Colonic mucosa (tissue), 4 donors: Measurements from ENCODE around the gene CYP2W1. TPM values are rescaled to one million over a fixed set of nuclear protein-coding genes. Genes with fewer than 3 reads are reported as not detected.

ENCODE experiments used
- DNase-seq: peaks from one replicate; pipeline ENCODE4 v3.0.0-alpha.2; 2020
- H3K27ac ChIP-seq: fragments of 200-600 bp; one replicate; pipeline ENCODE4 v1.8.0; 2021
- H3K27me3 ChIP-seq: fragments of 200-600 bp; one replicate; pipeline ENCODE4 v1.8.0; 2021
- H3K36me3 ChIP-seq: fragments of 200-600 bp; one replicate; pipeline ENCODE4 v1.8.0; 2021
- H3K4me1 ChIP-seq: fragments of 200-600 bp; one replicate; pipeline ENCODE4 v1.8.0; 2021; ENCODE audit warnings: mild to moderate bottlenecking
- H3K4me3 ChIP-seq: fragments of 200-600 bp; one replicate; pipeline ENCODE4 v1.8.0; 2021
- H3K9ac ChIP-seq, 2 donors: one replicate each; pipeline ENCODE4 v1.7.0; 2013; ENCODE audit warnings: control low read depth in 2 of 2, low read depth in 2 of 2, low read length in 2 of 2
- H3K9me3 ChIP-seq: fragments of 200-600 bp; one replicate; pipeline ENCODE4 v1.8.0; 2021
- intact Hi-C: fragments of 100-400 bp; cut with DNase I; formaldehyde crosslinking; loops from one replicate; pipeline ENCODE4 v1.14.1; 2022
- total RNA-seq, 2 donors: library from RNA; stranded (reverse); fragmentation: NEBNext Ultra II Directional in 1 of 2; extraction: Animal tissue kit (Norgen Biotek cat#: 25700) in 1 of 2; gene quantifications; one replicate each; pipeline ENCODE4 v1.2.1, GENCODE V29; 2021
- TF ChIP-seq, protein P1 (sequence below): fragments of 200-600 bp; IDR thresholded peaks from one replicate; pipeline ENCODE4 v1.8.0; 2022; ENCODE audit warnings: antibody characterized with exemption, mild to moderate bottlenecking
- donor health status: healthy.
- donor health status: DM: no; HTN: no; CAD: no.
- donor health status: DM: no; HTN: no; CAD: no.

CYP2W1 gene, protein sequence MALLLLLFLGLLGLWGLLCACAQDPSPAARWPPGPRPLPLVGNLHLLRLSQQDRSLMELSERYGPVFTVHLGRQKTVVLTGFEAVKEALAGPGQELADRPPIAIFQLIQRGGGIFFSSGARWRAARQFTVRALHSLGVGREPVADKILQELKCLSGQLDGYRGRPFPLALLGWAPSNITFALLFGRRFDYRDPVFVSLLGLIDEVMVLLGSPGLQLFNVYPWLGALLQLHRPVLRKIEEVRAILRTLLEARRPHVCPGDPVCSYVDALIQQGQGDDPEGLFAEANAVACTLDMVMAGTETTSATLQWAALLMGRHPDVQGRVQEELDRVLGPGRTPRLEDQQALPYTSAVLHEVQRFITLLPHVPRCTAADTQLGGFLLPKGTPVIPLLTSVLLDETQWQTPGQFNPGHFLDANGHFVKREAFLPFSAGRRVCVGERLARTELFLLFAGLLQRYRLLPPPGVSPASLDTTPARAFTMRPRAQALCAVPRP
- 1 to 10 TPM; 2.7 to 4.5 TPM for total RNA-seq

DNA sequence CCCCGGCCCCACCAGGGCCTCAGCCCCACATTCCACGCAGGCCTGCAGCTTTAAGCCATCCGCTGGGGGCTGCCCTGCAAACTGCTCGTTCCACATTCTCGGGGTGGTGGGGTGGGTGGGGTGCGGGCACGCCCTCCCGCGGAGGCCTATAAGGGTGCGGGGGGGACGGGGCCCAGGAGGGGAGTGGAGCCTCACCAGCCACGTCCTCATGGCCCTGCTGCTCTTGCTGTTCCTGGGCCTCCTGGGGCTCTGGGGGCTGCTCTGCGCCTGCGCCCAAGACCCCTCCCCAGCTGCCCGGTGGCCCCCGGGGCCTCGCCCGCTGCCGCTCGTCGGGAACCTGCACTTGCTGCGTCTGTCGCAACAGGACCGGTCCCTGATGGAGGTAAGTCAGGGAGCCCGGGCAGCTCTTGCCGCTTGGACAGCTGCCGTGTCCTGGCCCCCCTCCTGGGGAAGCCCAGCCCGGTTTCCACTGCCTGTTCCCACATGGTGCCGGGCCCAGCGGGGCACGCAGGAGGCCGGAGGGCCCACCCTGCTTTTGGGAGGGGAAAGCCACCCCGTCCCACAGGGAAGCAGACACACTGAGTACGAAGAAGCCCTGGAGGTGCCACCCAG, at the start of gene CYP2W1:
Gene CYP2W1, plus strand, starts transcription at position 178 of the 612 bp plus-strand sequence. Its CDS starts 31 bp downstream, at position 209.
- H3K36me3 ChIP-seq = no peaks in the 10 kb centered on the region
- H3K27me3 ChIP-seq = no peaks in the 10 kb centered on the region
- intact Hi-C loops = no loop called here
- H3K27ac ChIP-seq = no peak within 1 kb of the TSS
- no peak for DNase-seq
- H3K9ac ChIP-seq = peak within 1 kb of the TSS; percentile 12 to 61
- TF ChIP-seq, protein P1, sequence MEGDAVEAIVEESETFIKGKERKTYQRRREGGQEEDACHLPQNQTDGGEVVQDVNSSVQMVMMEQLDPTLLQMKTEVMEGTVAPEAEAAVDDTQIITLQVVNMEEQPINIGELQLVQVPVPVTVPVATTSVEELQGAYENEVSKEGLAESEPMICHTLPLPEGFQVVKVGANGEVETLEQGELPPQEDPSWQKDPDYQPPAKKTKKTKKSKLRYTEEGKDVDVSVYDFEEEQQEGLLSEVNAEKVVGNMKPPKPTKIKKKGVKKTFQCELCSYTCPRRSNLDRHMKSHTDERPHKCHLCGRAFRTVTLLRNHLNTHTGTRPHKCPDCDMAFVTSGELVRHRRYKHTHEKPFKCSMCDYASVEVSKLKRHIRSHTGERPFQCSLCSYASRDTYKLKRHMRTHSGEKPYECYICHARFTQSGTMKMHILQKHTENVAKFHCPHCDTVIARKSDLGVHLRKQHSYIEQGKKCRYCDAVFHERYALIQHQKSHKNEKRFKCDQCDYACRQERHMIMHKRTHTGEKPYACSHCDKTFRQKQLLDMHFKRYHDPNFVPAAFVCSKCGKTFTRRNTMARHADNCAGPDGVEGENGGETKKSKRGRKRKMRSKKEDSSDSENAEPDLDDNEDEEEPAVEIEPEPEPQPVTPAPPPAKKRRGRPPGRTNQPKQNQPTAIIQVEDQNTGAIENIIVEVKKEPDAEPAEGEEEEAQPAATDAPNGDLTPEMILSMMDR = no peak
- H3K9me3 ChIP-seq = no peaks in the 10 kb centered on the region
- H3K4me1 ChIP-seq = peaks cover 5% of the 10 kb centered on the region
- no peak within 1 kb of the TSS for H3K4me3 ChIP-seq

DNA sequence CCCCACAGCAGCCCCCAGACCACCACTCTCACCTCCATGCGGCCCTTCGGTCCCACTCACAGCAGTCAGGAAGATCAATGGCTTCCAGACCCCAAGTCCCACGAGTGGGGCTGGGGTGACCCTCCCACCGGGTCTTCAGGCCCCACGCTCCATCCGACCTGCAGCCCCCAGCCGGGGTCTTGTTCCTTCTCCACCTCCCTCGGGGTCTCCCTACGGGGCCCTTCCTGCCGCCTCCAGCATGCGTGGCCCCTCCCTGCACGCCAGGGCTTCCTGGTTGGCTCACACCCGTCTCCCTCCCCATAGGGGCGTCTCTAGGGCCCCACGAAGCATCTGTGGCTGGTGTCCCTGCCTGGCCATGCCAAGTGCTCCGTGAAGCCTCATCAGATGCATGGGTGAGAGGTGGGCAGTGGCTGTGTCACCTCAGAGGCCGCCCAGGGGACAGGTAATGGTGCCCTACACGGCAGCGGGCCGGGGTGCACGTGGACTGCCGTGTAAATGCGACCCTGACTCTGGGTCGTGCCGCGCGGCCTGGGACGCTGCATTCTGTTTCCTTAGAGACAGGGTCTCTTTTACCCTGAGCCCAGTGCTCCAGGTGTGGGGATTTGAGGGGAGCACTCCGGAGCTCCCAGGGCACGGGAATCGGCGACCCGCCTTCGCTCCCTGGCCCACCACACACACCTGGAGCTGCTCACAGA, 48.4 kb upstream of the CYP2W1 start:
- DNase-seq = no peak
- no peaks in the 10 kb centered on the region for H3K9me3 ChIP-seq
- intact Hi-C loops = no loop called here
- H3K36me3 ChIP-seq = no peaks in the 10 kb centered on the region
- no peaks in the 10 kb centered on the region for H3K27me3 ChIP-seq
- H3K4me1 ChIP-seq = no peaks in the 10 kb centered on the region
- no peak overlapping the region for H3K27ac ChIP-seq
- H3K4me3 ChIP-seq = no peak overlapping the region
- TF ChIP-seq, protein P1 = no peak
- no peak overlapping the region for H3K9ac ChIP-seq

DNA sequence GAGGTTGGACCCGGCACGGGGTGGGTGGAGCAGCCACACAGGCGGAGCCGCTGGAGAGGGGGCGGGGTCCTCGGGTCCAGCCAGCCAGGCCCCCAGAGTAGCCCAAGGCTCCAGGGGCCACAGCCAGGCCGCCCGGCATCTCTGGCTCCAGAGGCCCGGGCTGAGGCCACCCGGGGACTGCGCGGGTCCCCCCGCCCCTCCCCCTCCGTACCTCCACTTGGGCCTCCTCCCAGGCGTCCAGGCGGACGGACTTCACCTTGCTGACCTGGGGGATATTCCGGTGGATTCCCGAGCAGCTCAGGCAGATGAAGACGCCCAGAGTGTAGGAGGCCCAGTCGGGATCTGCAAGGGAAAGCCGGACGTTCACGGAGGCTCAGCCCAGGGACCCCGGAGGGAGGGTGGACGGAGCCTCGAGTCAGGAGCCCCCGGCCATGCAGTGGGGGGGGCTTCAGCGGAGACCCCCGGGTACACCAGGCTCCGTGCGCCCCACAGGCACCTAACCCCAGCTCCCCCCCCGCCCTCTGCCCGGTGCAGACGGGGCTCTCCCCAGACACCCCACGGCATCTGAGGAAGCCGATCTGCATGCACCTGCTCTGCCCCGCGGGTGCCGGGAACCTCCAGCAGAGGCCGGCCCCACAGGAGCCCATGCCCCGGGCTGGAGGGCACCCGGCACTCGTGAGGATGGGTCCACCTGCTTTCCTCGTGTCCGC, 47.7 kb upstream of the CYP2W1 start:
- Histone ChIP-seq H3K9ac (no peak overlapping the region), H3K36me3 (no peaks in the 10 kb centered on the region), H3K9me3 (no peaks in the 10 kb centered on the region), H3K27ac (no peak overlapping the region), H3K4me3 (no peak overlapping the region), H3K27me3 (no peaks in the 10 kb centered on the region), H3K4me1 (no peaks in the 10 kb centered on the region)
- DNase-seq = no peak
- intact Hi-C loops = no loop called here
- TF ChIP-seq, protein P1 = no peak

DNA sequence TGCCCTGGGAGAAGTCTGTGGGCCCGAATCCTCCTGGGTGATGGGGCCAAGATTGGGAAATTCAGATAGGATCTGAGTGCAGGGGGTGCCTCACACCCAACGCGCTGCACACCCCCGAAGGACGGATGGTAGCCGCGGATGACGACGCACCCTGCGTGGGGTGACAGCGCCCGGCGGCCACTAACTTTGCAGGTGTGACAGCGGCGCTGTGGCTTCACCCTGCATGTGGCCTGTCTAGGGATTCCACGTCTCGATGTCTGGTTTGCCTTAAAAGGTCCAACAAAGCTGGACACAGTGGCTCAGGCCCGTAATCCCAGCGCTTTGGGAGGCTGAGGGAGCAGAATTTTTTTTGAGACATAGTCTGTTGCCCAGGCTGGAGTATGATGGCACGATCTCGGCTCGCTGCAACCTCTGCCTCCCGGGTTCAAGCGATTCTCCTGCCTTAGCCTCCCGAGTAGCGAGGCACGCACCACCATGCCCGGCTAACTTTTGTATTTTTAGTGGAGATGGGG, 47.1 kb upstream of the CYP2W1 start:
- H3K36me3 ChIP-seq = no peaks in the 10 kb centered on the region
- DNase-seq = no peak
- H3K9ac ChIP-seq = no peak overlapping the region
- intact Hi-C loops = no loop called here
- H3K4me1 ChIP-seq = no peaks in the 10 kb centered on the region
- TF ChIP-seq, protein P1 = no peak
- no peak overlapping the region for H3K4me3 ChIP-seq
- H3K9me3 ChIP-seq = no peaks in the 10 kb centered on the region
- H3K27ac ChIP-seq = no peak overlapping the region
- no peaks in the 10 kb centered on the region for H3K27me3 ChIP-seq
